Gastroesophageal sphincter (tissue), 3 donors: ENCODE results near the gene TPRG1L.

Experiments
- POLR2A ChIP-seq, 2 donors: fragments of 450-650 bp; IDR thresholded peaks; one replicate each; pipeline ENCODE4 v1.6.1; 2017; ENCODE audit warnings: antibody characterized with exemption in 2 of 2, mild to moderate bottlenecking in 2 of 2, moderate library complexity in 1 of 2
- POLR2AphosphoS5 ChIP-seq: sonication (generic); formaldehyde crosslinking; IDR thresholded peaks from one replicate; pipeline ENCODE4 v1.6.1; 2017; ENCODE audit warnings: antibody characterized with exemption
- TF ChIP-seq, protein P1 (sequence below), 4 experiments: fragments of 200-600 bp in 2 of 4; fragments of 450-650 bp in 2 of 4; sonication (generic) in 1 of 4; IDR thresholded peaks; one replicate each; pipeline ENCODE4 v1.5.1; 2017 to 2019; ENCODE audit warnings: antibody characterized with exemption in 4 of 4, mild to moderate bottlenecking in 2 of 4, moderate library complexity in 2 of 4

DNA sequence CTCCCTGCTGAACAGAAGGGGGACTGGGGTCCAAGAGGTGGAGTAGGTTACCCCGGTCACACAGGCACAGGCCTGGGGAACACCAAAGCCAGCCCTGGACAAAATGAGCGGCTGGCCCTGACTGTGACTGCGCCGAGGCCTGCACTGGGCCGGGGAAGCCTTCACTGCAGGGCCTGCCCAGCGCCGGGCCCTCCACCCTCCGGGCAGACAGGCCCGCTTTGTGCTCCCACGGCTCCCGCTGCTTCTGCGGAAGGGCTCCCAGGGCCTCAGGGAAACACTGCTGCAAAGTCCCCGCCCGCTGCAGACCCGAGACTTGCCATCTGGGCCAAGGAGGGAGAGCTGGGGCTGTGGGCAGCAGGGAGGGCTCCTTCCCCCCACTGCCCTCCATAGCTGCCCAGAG, 48.8 kb upstream of the TPRG1L start:
- TF ChIP-seq, protein P1, sequence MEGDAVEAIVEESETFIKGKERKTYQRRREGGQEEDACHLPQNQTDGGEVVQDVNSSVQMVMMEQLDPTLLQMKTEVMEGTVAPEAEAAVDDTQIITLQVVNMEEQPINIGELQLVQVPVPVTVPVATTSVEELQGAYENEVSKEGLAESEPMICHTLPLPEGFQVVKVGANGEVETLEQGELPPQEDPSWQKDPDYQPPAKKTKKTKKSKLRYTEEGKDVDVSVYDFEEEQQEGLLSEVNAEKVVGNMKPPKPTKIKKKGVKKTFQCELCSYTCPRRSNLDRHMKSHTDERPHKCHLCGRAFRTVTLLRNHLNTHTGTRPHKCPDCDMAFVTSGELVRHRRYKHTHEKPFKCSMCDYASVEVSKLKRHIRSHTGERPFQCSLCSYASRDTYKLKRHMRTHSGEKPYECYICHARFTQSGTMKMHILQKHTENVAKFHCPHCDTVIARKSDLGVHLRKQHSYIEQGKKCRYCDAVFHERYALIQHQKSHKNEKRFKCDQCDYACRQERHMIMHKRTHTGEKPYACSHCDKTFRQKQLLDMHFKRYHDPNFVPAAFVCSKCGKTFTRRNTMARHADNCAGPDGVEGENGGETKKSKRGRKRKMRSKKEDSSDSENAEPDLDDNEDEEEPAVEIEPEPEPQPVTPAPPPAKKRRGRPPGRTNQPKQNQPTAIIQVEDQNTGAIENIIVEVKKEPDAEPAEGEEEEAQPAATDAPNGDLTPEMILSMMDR (IDR thresholded peaks at IDR 0.05), result no peak
- TF ChIP-seq POLR2A (IDR thresholded peaks at IDR 0.05), result no peak
- TF ChIP-seq POLR2AphosphoS5, result no peak
